Thyroid gland (tissue), 4 donors: ENCODE results near the gene CPNE2. TPM values are rescaled to one million over a fixed set of nuclear protein-coding genes. Genes with fewer than 3 reads are reported as not detected.
"Not testable (repeated sequence)": the region's sequence is repeated elsewhere in the genome, so short reads cannot be mapped to it uniquely, and the experiment has no call there.

Experiments
- DNase-seq, 2 donors: peaks; one replicate each; pipeline ENCODE4 v3.0.0-alpha.2; 2019
- H3K27ac ChIP-seq, 3 donors: fragments of 200-600 bp; sonication (generic); 1 replicate in 2 of 3; 2 replicates in 1 of 3; pipeline ENCODE4 v1.5.1; 2016 to 2019; ENCODE audit warnings: mild to moderate bottlenecking in 1 of 3, moderate library complexity in 1 of 3
- H3K27me3 ChIP-seq: fragments of 200-600 bp; sonication (generic); one replicate; pipeline ENCODE4 v1.5.1; 2019
- H3K36me3 ChIP-seq, 2 donors: fragments of 200-600 bp; sonication (generic); one replicate each; pipeline ENCODE4 v1.5.1; 2016 to 2019
- H3K4me1 ChIP-seq, 2 donors: fragments of 200-600 bp; sonication (generic); one replicate each; pipeline ENCODE4 v1.5.1; 2017 to 2019
- H3K4me3 ChIP-seq, 3 donors: fragments of 200-600 bp; sonication (generic); replicated peaks in 1 of 3; 1 replicate in 2 of 3; 2 replicates in 1 of 3; pipeline ENCODE4 v1.5.1; 2016; ENCODE audit warnings: mild to moderate bottlenecking in 1 of 3
- H3K9me3 ChIP-seq: fragments of 200-600 bp; sonication (generic); one replicate; pipeline ENCODE4 v1.5.1; 2017
- CTCF ChIP-seq, 6 experiments: fragments of 200-600 bp in 3 of 6; fragments of 450-650 bp in 3 of 6; sonication (generic) in 3 of 6; IDR thresholded peaks; one replicate each; pipeline ENCODE4 v1.5.1; 2016 to 2019; ENCODE audit warnings: antibody characterized with exemption in 6 of 6, mild to moderate bottlenecking in 2 of 6, inconsistent platforms in 1 of 6, moderate library complexity in 1 of 6
- POLR2A ChIP-seq, 2 donors: fragments of 450-650 bp; IDR thresholded peaks; one replicate each; pipeline ENCODE4 v1.6.1; 2017; ENCODE audit warnings: antibody characterized with exemption in 2 of 2, mild to moderate bottlenecking in 2 of 2, moderate library complexity in 1 of 2
- WGBS, 2 donors: methylation state at CpG; one replicate each; pipeline ENCODE4 v1.1.5; 2017; 5-methylcytosine and 5-hydroxymethylcytosine counted together
- intact Hi-C: fragments of 100-400 bp; cut with DNase I; formaldehyde crosslinking; loops from one replicate; pipeline ENCODE4 v1.15.1; 2023
- total RNA-seq, 4 donors: library from RNA; depleted of rRNA; stranded (reverse); fragments of >200 nt; gene quantifications; one replicate each; pipeline ENCODE4 v1.2.3, GENCODE V29; 2016

CPNE2 gene
- total RNA-seq, 4 donors from 2014 or later, result 26.6 to 33.3 (median 29.2) TPM

- Histone ChIP-seq H3K27ac (no peak overlapping the region), H3K4me1 (peaks cover 0 to 6% of the 10 kb centered on the region in 2 donors), H3K36me3 (no peaks in the 10 kb centered on the region), H3K4me3 (no peak overlapping the region), H3K9me3 (no peaks in the 10 kb centered on the region), H3K27me3 (no peaks in the 10 kb centered on the region)
- TF ChIP-seq POLR2A (IDR thresholded peaks at IDR 0.05) (no peak), CTCF (IDR thresholded peaks at IDR 0.05) (no peak)
- DNase-seq, result no peak
- intact Hi-C loops, result no loop called here
- WGBS, 2 donors, result 74 to 100% methylated on average over 2 of the region's 2 CpGs
These were observed 14.4 kb downstream of the CPNE2 start for GRCh38 chr16:57106767-57107166.

DNA sequence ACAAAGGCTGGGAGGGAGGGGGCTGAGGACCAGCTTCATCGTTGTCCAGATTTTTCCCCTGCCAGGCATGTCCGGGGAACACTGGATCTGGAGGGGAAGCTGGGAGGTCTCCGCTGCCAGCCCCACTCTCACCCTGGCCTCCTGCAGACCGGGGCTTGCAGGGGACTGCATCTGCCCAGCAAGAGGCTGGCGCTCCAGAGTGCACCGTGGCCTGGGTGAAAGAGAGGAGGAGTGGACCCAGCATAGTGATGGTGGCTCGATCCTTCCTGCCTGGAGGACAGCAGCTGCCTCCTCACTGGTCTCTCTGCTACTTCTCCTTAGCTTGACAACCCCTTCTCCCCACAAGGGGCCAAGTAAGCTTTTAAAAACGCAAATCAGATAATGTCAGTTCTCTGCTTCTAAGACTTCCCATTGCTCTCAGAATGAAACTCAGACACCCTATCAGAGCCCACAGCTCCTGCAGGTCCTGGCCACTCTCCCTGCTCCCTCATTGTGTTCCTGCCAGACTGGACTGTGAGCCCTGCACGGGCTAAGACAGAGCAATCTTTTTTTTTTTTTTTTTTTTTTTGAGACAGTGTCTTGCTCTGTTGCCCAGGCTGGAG is 15.0 kb downstream of the CPNE2 start:
- 66 to 71% methylated on average over 6 to 9 of the region's 9 CpGs for WGBS, 2 donors
- Histone ChIP-seq H3K4me3 (no peak overlapping the region), H3K27ac (no peak overlapping the region), H3K36me3 (no peaks in the 10 kb centered on the region), H3K4me1 (peaks cover 0 to 10% of the 10 kb centered on the region in 2 donors), H3K9me3 (no peaks in the 10 kb centered on the region), H3K27me3 (no peaks in the 10 kb centered on the region)
- intact Hi-C loops, result no loop called here
- no peak for DNase-seq
- TF ChIP-seq POLR2A (IDR thresholded peaks at IDR 0.05), result no peak
- TF ChIP-seq CTCF (IDR thresholded peaks at IDR 0.05), result no peak

DNA sequence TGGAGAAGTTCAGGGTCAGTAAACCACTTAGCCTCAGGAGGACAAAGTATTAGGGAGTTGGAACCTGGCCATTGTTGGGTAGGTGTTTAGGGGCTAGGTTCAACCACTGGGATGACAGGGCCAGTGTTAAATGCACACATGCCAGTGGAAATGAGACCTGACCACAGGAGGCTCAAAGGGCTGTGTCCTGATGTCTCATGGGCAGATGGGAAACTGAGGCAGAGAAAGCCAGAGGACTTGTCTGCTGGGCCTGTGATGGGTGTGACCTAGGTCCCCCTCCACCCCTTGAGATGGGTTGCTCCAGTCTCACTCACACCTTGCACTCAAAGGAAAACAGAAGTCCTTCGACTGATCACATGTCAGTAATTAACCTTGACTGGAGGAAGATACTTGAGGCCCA is 16.0 kb downstream of the CPNE2 start:
- H3K27ac ChIP-seq, result no peak overlapping the region
- no peak for DNase-seq
- intact Hi-C loops, result no loop called here
- no peaks in the 10 kb centered on the region for H3K9me3 ChIP-seq
- H3K36me3 ChIP-seq, result no peaks in the 10 kb centered on the region
- 56 to 75% methylated on average over 1 of the region's 1 CpG for WGBS, 2 donors
- H3K4me1 ChIP-seq, result peaks cover 10 to 20% of the 10 kb centered on the region in 2 donors
- H3K4me3 ChIP-seq, result no peak overlapping the region
- TF ChIP-seq CTCF (IDR thresholded peaks at IDR 0.05), result no peak
- no peak for TF ChIP-seq POLR2A (IDR thresholded peaks at IDR 0.05)
- H3K27me3 ChIP-seq, result no peaks in the 10 kb centered on the region

DNA sequence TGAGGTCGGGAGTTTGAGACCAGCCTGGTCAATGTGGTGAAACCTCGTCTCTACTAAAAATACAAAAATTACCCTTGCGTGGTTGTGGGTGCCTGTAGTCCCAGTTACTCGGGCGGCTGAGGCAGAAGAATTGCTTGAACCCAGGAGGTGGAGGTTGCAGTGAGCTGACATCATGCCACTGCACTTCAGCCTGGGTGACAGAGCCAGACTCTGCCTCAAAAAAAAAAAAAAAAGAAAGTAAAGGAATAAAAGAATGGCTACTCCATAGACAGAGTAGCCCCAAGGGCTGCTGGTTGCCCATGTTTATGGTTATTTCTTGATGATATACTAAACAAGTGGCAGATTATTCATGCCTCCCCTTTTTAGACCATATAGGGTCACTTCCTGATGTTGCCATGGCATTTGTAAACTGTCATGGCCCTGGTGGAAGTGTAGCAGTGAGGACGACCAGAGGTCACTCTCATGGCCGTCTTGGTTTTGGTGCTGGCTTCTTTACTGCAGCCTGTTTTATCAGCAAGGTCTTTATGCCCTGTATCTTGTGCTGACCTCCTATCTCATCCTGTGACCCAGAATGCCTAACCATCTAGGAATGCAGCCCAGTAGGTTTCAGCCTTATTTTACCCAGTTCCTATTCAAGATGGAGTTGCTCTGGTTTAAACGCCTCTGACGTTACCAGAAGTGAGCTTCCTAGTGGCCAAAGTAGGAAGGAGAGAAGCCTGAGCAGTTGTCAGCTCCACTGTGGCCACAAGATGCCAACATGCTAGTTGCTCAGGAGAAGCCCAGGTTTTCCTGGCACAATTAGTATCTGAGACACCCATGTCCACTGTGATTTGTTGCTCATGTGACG is 17.1 kb downstream of the CPNE2 start:
- WGBS, 2 donors, result 88% methylated on average over 10 of the region's 10 CpGs
- H3K9me3 ChIP-seq, H3K27me3 ChIP-seq, intact Hi-C loops, H3K4me3 ChIP-seq, DNase-seq, H3K36me3 ChIP-seq, H3K27ac ChIP-seq: not testable (repeated sequence)
- peaks cover 12 to 26% of the 10 kb centered on the region in 2 donors for H3K4me1 ChIP-seq

DNA sequence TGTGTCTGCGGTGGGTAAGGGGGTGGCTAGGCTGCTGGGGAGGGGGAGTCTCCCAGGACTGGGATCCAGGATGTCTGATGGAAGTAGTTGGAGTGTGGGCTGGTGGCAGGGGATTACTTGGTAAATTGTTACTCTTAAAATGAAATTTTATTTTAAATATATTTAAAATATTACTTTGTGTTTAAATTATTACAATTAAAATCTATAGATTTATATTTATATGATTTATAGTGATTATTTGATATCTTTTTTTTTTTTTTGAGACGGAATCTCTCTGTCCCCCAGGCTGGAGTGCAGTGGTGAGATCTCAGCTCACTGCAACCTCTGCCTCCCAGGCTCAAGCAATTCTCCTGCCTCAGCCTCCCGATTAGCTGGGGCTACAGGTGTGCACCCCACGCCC is 18.6 kb downstream of the CPNE2 start:
- 91 to 93% methylated on average over 4 of the region's 4 CpGs for WGBS, 2 donors
- Histone ChIP-seq H3K27me3 (no peaks in the 10 kb centered on the region), H3K9me3 (no peaks in the 10 kb centered on the region), H3K4me3 (no peak overlapping the region), H3K27ac (no peak overlapping the region), H3K36me3 (no peaks in the 10 kb centered on the region), H3K4me1 (peaks cover 16 to 23% of the 10 kb centered on the region in 2 donors)
- DNase-seq, result no peak
- intact Hi-C loops, result no loop called here
- no peak for TF ChIP-seq POLR2A (IDR thresholded peaks at IDR 0.05)
- TF ChIP-seq CTCF (IDR thresholded peaks at IDR 0.05), result no peak
